Fibroblast of lung (primary cell): ENCODE results near the gene MYOD1. TPM values are rescaled to one million over a fixed set of nuclear protein-coding genes. Genes with fewer than 3 reads are reported as not detected.

Source experiments
- DNase-seq, 2 donors: peaks; one replicate each; pipeline versions ENCODE4 v3.0.0 to v3.0.0-alpha.2; 2010; ENCODE audit warnings: low read depth in 2 of 2
- H2AFZ ChIP-seq: 2 replicates; pipeline ENCODE4 v1.5.1; 2012; ENCODE audit warnings: low read length, control low read depth, inconsistent platforms
- H3K27ac ChIP-seq: 2 replicates; pipeline ENCODE4 v1.5.1; 2011; ENCODE audit warnings: low read length, control low read depth; ENCODE audit not compliant: insufficient read depth
- H3K27me3 ChIP-seq: 2 replicates; pipeline ENCODE4 v1.5.1; 2011; ENCODE audit warnings: mild to moderate bottlenecking, low read length; ENCODE audit not compliant: control insufficient read depth, insufficient read depth
- H3K36me3 ChIP-seq: 2 replicates; pipeline ENCODE4 v1.5.1; 2011; ENCODE audit warnings: low read length; ENCODE audit not compliant: control insufficient read depth, insufficient read depth
- H3K4me1 ChIP-seq: 2 replicates; pipeline ENCODE4 v1.5.1; 2011; ENCODE audit warnings: low read length; ENCODE audit not compliant: control insufficient read depth, insufficient read depth; ENCODE audit errors: extremely low read depth
- H3K4me2 ChIP-seq: 2 replicates; pipeline ENCODE4 v1.5.1; 2011; ENCODE audit warnings: low read length, control low read depth; ENCODE audit not compliant: insufficient read depth; ENCODE audit errors: extremely low read depth
- H3K4me3 ChIP-seq, 4 experiments: fragments of 200-600 bp in 1 of 4; sonication (generic) in 1 of 4; replicated peaks in 1 of 4; 2 replicates each; pipeline ENCODE4 v1.5.1; 2011 to 2016; ENCODE audit warnings: low read length in 4 of 4, low read depth in 3 of 4, mild to moderate bottlenecking in 3 of 4, control low read depth in 2 of 4, inconsistent platforms in 1 of 4, mixed read lengths in 1 of 4; ENCODE audit not compliant: insufficient read depth in 1 of 4; ENCODE audit errors: control extremely low read depth in 1 of 4
- H3K79me2 ChIP-seq: 2 replicates; pipeline ENCODE4 v1.5.1; 2012; ENCODE audit warnings: mild to moderate bottlenecking, low read length, inconsistent platforms; ENCODE audit not compliant: control insufficient read depth, insufficient read depth
- H3K9ac ChIP-seq: 2 replicates; pipeline ENCODE4 v1.5.1; 2011; ENCODE audit warnings: mild to moderate bottlenecking, low read length, control low read depth; ENCODE audit not compliant: insufficient read depth
- H3K9me3 ChIP-seq: 2 replicates; pipeline ENCODE4 v1.5.1; 2012; ENCODE audit warnings: low read depth, low read length; ENCODE audit not compliant: control insufficient read depth, insufficient read depth
- H4K20me1 ChIP-seq: 2 replicates; pipeline ENCODE4 v1.5.1; 2011; ENCODE audit warnings: low read length; ENCODE audit not compliant: control insufficient read depth, insufficient read depth; ENCODE audit errors: extremely low read depth
- CTCF ChIP-seq, 2 donors: IDR thresholded peaks in 1 of 2; conservative IDR thresholded peaks in 1 of 2; 1 replicate in 1 of 2; 2 replicates in 1 of 2; pipeline ENCODE4 v1.5.1; 2011 to 2012; ENCODE audit warnings: low read length in 2 of 2, control low read depth in 1 of 2, inconsistent platforms in 1 of 2, low read depth in 1 of 2, mild to moderate bottlenecking in 1 of 2
- EZH2 ChIP-seq: IDR thresholded peaks from 2 replicates; pipeline ENCODE4 v1.5.1; 2012; ENCODE audit warnings: low read length, control low read depth, mild to moderate bottlenecking; ENCODE audit errors: missing control alignments
- polyA plus RNA-seq, 2 donors: library from polyadenylated mRNA; depleted of rRNA in 1 of 2; stranded (reverse) in 1 of 2; unstranded in 1 of 2; fragments of >200 nt; gene quantifications; 2 replicates each; pipeline ENCODE4 v1.2.1, GENCODE V29; 2011 to 2012; ENCODE audit warnings: missing spikeins in 1 of 2
- total RNA-seq: library from RNA; depleted of rRNA; stranded (reverse); fragments of >200 nt; gene quantifications from 2 replicates; pipeline ENCODE4 v1.2.1, GENCODE V29; 2014

The MYOD1 gene
- total and polyA plus RNA-seq, 2 donors (not counting 1 experiment from before 2014, with no cell fraction given) = not detected

DNA sequence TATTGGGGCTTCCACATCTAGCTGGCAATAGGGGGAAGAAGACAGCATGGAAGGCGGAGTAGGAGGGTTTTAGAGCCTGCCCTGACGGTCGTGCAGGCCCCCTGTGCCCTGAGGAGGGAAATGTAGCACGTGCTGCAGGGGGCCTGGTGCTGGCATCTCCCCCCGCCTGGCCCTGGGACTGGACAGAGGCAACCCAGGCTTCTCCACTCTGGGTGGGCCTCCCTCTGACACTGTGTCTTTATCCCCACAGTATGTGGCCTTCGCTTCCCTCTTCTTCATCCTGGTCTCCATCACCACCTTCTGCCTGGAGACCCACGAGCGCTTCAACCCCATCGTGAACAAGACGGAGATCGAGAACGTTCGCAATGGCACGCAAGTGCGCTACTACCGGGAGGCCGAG lies 52.0 kb downstream of the MYOD1 start:
- H3K9ac ChIP-seq = no peak overlapping the region
- DNase-seq = no peak
- H3K79me2 ChIP-seq = no peaks in the 10 kb centered on the region
- H3K4me1 ChIP-seq = no peaks in the 10 kb centered on the region
- TF ChIP-seq CTCF (conservative IDR thresholded peaks at IDR 0.05 in 1 of 2, IDR thresholded peaks at IDR 0.05 in 1 of 2; ENCODE audit: low read depth in 1 of 2, low read length in 2 of 2) = no peak
- no peak for TF ChIP-seq EZH2
- H3K4me3 ChIP-seq = no peak overlapping the region
- no peaks in the 10 kb centered on the region for H3K27me3 ChIP-seq
- H3K9me3 ChIP-seq = no peaks in the 10 kb centered on the region
- H2AFZ ChIP-seq = no peak overlapping the region
- no peaks in the 10 kb centered on the region for H4K20me1 ChIP-seq
- no peak overlapping the region for H3K4me2 ChIP-seq
- H3K36me3 ChIP-seq = no peaks in the 10 kb centered on the region
- no peak overlapping the region for H3K27ac ChIP-seq

Other genes with a start within 250 kb of the MYOD1 start
- not detected in 2 replicates for gene ABCC8, start 242.7 kb upstream of the MYOD1 start, total RNA-seq
- gene ABCC8, start 242.7 kb upstream of the MYOD1 start, polyA plus RNA-seq = not detected in 2 replicates
- not detected in 2 replicates for gene USH1C, start 175.2 kb upstream of the MYOD1 start, total RNA-seq
- not detected in 2 replicates for gene USH1C, start 175.2 kb upstream of the MYOD1 start, polyA plus RNA-seq
- not detected in 2 replicates for gene OTOG, start 172.3 kb upstream of the MYOD1 start, total RNA-seq
- gene OTOG, start 172.3 kb upstream of the MYOD1 start, polyA plus RNA-seq = not detected in 2 replicates
- gene KCNC1, start 15.2 kb downstream of the MYOD1 start, total RNA-seq = under 0.01 TPM in 1 of 2 replicates, not detected in the other
- gene KCNC1, start 15.2 kb downstream of the MYOD1 start, polyA plus RNA-seq = not detected in 2 replicates